NT2/D1 (cell line): Measurements from ENCODE around the gene CAMK2A.

Experiments used
- SUZ12 ChIP-seq: IDR thresholded peaks from 2 replicates; pipeline ENCODE4 v1.6.1; 2011; ENCODE audit not compliant: insufficient read length, insufficient read depth; ENCODE audit errors: extremely low read depth
- YY1 ChIP-seq: IDR thresholded peaks from 2 replicates; pipeline ENCODE4 v1.6.1; 2011; ENCODE audit not compliant: insufficient read length, insufficient read depth
- ZNF274 ChIP-seq: IDR thresholded peaks from 2 replicates; pipeline ENCODE4 v1.6.1; 2011; ENCODE audit warnings: mild to moderate bottlenecking, low read depth, low read length

GRCh38 chr5:150234576-150235499 is 54.7 kb downstream of the CAMK2A start:
- TF ChIP-seq YY1, result no peak
- no peak for TF ChIP-seq SUZ12
- TF ChIP-seq ZNF274, result no peak
